HuH-7.5 (cell line): Measurements from ENCODE around the gene PRAMEF12.
"Not testable (repeated sequence)": the region's sequence is repeated elsewhere in the genome, so short reads cannot be mapped to it uniquely, and the experiment has no call there.

Experiments used
- DNase-seq: peaks from one replicate; pipeline ENCODE4 v3.0.0; 2011; ENCODE audit warnings: low spot score

The PRAMEF12 gene

DNA sequence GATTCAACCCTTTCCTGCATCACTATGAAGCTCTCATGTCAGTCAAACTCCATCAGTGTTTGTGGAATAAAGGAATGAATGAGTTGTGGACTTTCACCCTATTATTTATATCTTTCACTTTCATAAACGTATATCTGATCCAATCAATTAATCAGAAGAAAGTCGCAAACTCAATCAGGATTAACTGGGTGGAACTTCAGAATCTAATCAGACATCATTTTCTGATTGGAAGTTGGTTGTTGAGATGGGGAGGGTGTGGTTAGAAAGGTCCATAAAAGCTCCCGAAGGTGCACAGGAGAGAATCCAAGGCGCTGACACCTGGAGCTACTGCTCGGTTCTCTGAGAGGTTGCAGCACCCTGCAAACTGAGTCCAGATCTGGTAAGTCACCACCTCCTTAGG lies at the start of gene PRAMEF12:
PRAMEF12 (plus strand) TSS at position 301 of the 400 bp plus-strand sequence. CDS start 1,130 bp downstream, outside the sequence.
- no peak for DNase-seq

DNA sequence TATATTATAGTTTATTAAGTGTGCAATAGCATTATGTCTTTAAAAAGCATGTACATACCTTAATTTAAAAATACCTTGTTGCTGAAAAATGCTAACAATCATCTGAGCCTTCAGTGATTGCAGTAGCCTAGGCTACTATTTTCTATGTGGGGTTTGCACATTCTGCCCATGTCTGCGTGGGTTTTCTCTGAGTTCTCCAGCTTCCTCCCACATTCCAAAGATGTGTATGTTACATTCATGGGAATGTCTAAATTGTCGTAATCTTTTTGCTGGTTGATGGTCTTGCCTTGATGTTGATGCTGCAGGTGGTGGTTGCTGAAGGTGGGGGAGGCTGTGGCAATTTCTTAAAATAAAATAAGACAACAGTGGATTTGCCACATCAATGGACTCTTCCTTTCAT lies 45.1 kb upstream of the PRAMEF12 start:
- DNase-seq, result no peak

DNA sequence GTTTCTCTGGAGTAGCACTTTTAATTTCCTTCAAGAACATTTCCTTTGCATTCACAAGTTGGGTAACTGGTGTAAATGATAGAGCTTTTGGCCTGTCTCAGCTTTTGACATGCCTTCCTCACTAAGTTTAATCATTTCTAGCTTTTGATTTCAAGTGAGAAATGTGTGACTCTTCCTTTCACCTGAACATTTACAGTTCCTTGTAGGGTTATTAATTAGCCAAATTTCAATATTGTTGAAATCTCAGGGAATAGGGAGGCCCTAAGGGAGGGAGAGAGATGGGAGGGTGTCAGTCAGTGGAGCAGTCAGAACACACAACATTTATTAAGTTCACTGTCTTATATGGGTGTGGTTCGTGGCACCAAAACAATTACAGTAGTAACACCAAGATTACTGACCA lies 43.4 kb upstream of the PRAMEF12 start:
- no peak for DNase-seq

DNA sequence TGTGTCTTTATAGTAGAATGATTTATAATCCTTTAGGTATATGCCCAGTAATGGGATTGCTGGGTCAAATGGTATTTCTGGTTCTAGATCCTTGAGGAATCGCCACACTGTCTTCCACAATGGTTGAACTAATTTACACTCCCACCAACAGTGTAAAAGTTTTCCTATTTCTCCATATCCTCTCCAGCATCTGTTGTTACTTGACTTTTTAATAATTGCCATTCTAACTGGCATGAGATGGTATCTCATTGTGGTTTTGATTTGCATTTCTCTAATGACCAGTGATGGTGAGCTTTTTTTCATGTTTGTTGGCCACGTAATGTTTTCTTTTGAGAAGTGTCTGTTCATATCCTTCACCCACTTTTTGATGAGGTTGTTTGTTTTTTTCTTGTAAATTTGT lies 42.5 kb upstream of the PRAMEF12 start:
- not testable (repeated sequence) for DNase-seq

- no peak for DNase-seq
Observed at GRCh38 chr1:12734651-12735050, 38.9 kb upstream of the PRAMEF12 start.

GRCh38 chr1:12738934-12739333 lies 34.6 kb upstream of the PRAMEF12 start:
- DNase-seq, result no peak

GRCh38 chr1:12739613-12740012 lies 33.9 kb upstream of the PRAMEF12 start:
- DNase-seq, result no peak

GRCh38 chr1:12741946-12742345 lies 31.6 kb upstream of the PRAMEF12 start:
- DNase-seq, result no peak

DNA sequence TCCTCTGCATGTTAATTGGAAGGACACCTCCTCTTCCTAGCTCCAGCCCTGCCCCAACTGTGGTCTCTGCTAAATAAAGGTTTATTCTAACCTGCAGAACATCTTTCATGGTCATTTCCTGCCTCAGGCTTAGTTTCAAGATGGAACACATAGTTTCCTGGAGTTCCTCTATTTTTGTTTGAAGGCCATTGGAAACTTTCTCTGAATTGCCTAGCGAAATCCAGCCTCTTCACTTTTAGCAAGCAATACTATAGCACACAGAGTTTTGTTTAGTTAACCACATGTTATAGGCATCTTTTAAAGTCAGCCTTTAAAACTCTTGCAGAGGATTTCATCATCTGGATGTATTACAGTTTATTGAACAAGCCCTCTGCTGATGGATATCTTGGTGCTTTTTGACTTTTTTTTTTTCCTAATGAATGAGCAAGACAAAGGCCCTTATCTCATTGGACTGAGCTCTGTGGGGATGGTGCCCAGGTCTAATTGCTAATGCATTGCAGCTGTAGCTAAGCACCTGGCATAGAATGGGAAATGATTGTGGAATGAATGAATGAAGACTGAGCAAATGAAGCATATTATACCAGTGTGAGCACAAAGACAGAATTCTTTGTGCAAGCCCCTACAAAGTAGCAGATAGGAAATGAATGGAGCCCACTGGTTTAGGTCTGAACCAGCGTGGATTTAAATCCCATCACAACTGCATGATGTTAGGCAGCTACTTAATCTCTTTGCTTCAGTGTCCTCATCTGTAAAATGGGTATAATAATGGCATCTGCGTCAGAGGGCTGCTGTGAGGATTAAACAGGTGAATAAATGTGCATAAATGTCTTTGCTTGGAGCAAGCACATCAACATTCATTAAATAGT lies 28.2 kb upstream of the PRAMEF12 start:
- DNase-seq, result no peak

GRCh38 chr1:12745992-12746323 lies 27.6 kb upstream of the PRAMEF12 start, which contains the start of gene CFAP107:
CFAP107 (plus strand) TSS chr1:12746200; CDS start chr1:12746431, 231 bp downstream.
- DNase-seq, result no peak

DNA sequence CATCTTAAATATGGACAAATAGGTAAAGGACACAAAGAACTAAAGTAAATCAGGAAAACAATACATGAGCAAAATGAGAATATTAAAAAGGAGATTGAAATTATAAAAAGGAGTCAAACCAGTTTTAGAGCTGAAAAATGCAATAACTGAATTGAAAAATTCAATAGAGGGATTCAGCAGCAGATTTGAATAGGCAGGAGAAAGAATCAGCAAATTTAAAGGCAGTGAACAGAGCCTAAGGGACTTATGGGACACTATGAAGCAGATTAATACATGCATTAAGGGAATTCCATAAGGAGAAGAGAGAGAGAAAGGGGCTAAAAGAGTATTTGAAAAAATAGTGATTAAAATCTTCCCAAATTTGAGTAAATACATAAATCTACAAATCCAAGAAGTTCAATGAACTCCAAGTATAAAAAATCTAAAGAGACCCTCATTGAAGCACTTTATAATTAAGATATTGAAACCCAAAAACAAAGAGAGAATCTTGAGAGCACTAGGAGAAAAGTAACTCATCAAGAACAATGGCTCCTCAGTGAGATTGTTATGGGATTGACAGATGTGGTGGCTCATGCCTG lies 24.7 kb upstream of the PRAMEF12 start:
- DNase-seq, result no peak

DNA sequence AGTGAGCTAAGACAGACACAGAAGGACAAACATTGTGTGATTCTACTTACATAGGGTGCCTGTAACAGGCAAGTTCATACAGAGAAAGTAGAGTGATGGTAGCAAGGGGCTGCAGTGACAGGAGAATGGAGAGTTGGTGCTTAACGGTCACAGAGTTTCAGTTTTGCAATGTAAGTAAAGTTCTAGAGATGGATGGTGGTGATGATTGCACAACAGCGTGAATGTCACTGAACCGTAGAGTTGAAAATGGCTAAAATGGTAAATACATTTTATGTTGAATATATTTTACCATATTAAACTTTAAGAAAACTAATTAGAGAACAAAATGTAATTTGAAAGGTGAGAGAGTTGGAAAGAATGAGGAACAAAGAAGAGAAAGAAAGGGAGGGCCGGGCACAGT lies 18.8 kb upstream of the PRAMEF12 start:
- no peak for DNase-seq

GRCh38 chr1:12756273-12756672 lies 17.3 kb upstream of the PRAMEF12 start:
- no peak for DNase-seq

- DNase-seq, result no peak
Observed at GRCh38 chr1:12756768-12757413, 16.6 kb upstream of the PRAMEF12 start.

DNA sequence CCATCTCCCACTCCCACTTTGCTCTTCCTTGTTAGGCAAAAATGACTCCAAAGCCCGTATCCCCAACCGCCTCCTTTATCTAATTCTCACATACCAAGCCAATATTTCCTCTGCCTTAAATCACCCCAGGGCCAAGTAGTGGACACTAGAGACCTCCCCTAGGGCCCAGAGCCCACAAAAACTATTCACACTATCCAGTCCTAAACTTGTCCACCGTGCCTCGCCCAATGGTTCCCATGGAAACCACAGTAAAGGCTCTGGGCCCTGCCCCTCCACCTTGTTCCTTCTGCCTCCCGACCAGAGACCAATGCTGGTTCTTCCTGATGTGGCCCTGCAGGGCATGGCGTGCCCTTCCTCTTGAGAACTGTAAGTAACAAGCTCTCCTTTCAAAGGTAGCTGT lies 15.7 kb upstream of the PRAMEF12 start:
- DNase-seq, result no peak

DNA sequence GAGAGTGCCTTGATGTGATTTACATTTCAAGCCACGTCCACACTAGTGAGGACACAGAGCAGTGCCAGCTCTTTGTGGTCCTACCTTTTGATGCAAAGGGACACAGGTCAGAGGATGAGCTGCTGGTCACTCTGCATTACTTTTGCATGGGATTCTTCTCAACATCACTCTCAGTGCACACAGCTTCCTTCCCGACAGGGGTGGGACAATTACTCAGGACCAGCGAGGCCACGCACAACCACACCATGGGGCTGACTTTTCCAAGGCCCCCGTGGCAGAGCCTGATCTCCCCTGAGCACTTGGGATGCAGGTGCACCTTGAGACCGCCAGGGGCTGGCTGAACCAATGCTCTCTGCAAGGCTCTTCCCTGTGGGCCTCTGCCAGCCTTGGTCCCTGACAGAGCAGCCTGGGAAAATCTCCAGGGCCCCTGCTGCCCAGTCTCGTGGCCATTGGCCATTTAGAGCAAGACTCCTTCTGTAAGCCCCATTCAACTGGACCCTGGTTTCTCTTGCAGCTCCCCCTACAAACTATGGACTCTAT lies 13.2 kb upstream of the PRAMEF12 start:
- DNase-seq, result peak; percentile 25

- DNase-seq, result no peak
Observed at GRCh38 chr1:12761781-12762180, 11.8 kb upstream of the PRAMEF12 start.

DNA sequence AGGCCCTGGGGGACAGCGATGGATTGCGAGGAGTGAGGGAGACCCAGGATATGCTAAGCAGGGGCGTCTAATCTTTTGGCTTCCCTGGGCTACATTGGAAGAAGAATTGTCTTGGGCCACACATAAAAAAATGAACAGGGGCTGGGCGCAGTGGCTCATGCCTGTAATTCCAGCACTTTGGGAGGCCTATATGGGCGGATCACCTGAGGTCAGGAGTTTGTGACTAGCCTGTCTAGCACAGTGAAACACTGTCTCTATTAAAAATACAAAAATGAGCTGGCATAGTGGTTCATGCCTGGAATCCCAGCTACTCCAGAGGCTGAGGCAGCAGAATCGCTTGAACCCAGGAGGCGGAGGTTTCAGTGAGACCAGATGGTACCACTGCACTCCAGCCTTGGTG lies 10.8 kb upstream of the PRAMEF12 start:
- DNase-seq, result no peak

GRCh38 chr1:12763479-12763878 lies 10.1 kb upstream of the PRAMEF12 start:
- DNase-seq, result no peak

- DNase-seq, result no peak
Observed at GRCh38 chr1:12764016-12764415, 9.5 kb upstream of the PRAMEF12 start.

DNA sequence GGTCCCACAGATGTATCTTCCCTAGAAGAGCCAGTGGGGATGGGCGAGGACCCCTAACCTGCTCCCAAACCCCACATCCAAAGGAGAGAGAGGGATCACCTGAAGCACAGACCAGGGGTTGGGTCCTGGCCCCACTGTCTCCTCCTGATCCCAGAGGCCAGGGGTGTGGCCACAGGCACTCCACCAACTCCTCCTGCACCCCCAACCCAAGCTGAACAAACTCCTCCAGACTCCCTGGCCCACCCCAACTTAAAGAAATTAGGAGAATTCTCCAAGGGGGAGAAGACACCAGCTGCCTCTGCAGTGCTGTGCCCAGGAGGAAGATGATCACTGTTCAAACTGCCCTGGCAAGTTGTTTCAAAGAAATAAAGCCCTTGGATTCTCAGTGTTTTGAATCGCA lies 4.5 kb upstream of the PRAMEF12 start:
- no peak for DNase-seq

DNA sequence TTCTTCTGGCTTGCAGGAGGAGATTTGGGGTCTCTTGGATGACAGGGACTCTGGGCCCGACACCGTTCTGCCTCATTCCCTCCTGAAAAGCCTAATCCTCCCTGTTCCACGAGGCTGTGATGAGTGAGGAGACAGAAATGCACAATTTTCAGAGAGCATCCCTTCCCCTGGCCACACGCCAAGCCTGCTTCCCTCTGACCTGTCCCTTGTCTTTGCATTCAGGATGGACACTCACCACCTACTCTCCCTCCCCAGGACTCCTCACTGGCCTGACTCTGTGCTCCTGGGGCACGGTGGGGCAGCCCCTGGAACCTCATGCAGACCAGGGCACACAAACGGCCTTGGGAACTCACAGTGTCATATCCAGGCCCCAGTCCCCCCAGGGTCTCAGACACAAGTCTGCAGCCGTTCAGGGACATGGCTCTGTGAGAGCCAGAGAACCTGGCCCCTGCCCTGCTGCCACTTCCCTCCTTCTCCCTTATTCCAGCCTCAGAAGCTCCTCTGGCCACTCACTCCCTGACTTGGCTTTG lies 3.5 kb upstream of the PRAMEF12 start:
- no peak for DNase-seq

GRCh38 chr1:12770620-12771019 lies 2.9 kb upstream of the PRAMEF12 start:
- no peak for DNase-seq
